ENCODE measurements around the gene SYPL1.
"Not testable (repeated sequence)": the region's sequence is repeated elsewhere in the genome, so short reads cannot be mapped to it uniquely, and the experiment has no call there.

The SYPL1 gene

DNA sequence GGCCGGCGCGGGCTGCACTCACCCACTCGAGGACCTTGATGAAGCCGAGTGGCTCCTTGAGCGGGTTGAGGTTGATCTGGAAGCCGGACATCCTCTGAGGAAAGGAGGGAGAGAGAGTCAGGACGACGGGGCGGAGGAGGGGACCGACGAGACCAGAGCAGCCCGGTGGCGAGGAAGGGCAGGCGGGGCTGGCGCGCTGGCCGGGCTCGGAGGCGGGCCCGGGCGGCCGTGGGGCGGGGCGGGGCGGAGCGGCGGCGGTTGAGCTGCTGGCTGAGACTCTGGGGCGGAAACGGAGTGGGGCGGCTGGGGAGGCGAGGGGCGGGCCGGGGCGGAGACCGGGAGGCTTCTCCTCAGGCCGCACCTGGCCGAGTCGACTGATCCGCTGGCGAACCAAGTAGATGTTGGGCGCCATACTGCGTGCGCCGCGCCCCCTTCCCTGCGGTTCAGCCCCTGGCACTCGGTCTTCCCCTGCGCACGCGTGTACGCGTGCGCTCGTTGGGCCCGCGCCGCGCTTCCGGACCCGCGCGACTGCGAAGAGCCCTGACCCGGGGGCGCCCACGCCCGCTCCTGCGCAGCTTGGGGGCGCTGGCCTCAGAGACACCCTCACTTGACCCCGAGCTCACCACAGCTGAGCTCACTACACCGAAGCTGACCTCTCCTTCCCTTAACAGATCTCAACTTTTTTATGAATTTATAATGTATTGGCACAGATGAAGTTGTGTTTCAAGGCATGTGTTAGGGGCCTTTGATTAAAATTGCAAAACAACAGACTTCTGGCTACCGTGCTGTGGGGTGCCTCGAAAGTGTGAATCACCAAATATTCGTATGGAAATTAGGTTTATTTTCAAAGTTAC is at the start of gene SYPL1:
Gene SYPL1 (minus strand): TSS at position 195 of the 854 bp plus-strand sequence. CDS start 104 bp downstream, at position 91.
- in situ Hi-C loops (cut with MboI; ENCODE audit: low sequenced_read_pairs) = no loop called here

DNA sequence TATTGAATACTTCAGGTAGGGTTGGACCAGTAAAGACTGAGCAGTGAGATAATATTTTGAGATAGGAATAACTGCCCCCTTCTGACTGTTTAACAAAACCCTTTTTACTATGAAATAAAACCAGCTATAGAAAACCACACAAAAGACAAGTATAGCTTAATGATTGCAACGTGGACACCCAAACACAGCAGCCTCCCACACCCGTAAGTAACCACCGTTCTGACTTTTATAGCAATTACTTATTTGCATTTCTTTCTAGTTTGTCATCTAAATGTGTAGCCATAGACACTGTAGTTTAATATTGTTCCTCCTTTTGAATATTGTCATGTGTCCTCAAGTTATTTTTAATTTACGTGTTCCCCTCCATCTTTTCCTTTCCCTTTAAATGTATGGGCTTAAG is 42.9 kb upstream of the SYPL1 start:
- in situ Hi-C loops (cut with MboI; ENCODE audit: low sequenced_read_pairs) = no loop called here

DNA sequence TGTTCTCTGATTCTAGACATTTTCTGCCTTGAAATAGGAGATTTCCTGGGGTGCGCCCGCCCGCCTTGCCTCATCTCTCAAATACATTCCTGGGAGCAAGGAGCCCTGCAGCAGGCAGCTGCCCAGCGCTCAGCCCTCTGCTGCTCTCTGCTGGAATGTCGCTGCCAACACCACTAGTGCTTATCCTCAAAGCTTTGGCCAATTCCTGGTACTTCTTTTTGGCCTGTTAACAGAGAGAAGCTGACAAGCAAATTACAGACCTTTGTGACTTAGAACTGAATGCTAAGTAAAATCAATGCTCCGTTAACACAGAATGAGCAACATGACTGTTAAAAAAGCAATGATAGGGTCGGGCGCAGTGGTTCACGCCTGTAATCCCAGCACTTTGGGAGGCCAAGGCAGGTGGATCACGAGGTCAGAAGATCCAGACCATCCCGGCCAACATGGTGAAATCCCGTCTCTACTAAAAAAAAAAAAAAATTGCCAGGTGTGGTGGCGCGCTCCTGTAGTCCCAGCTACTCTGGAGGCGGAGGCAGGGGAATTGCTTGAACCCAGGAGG is 41.9 kb upstream of the SYPL1 start:
- in situ Hi-C loops (cut with MboI; ENCODE audit: low sequenced_read_pairs) = no loop called here

DNA sequence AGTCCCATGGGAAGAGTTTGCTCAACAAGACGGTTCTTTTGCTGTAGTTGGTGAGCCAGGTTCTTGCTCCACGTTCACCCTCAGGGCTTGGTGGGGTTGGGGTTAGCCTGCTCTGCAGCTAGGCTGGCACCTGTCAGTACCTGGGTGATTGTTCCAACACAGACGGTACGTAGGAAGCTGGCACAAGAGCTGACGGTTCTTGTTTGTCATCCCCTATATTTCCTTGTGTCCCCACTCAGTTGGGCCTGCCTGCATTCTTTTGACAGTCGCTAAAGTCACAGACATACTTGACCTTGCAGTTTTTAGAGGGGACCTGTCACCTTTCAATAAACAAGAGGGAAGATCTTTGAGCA is 40.2 kb upstream of the SYPL1 start:
- in situ Hi-C loops (cut with MboI; ENCODE audit: low sequenced_read_pairs) = no loop called here

DNA sequence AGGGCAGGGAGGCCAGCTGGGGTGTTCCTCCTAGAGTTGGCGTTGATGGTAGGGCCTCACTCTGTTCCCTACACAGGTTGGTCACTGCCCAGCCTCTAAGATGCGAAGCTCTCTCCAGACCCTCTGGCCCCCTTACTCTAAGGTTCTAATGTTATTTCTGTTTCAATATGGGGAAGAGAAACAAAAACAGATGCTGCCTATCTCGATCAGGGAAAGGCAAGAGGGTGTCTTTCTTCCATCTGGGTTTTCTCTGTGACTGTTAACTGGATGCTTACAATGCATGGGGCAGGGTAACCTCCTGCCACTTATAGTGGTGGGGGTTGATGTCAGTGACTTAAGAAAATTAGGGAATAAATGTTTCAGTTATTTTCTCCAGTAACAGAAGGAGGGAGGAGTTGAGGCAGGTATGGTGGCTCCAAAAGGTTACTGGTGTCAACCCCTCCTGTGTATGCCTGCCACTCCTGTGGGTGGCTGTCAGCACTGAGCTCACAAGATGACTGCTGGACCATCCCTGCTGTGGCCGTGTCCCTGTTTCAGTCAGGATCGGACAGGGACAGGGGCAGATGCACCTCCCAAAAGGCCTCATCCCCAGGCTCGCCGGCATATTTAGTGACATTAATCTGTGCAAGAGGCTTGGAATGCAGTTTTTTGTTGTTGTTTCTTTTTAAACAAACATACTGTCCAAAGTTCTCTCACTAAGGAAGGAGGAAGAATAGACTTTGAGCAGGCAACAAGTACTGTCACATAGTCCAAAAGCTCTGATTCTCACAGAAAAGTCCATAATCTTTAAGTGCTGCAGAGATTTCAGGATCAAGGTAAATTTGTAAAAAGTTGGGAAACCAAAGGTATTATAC is 39.6 kb upstream of the SYPL1 start:
- in situ Hi-C loops (cut with MboI; ENCODE audit: low sequenced_read_pairs) = no loop called here

DNA sequence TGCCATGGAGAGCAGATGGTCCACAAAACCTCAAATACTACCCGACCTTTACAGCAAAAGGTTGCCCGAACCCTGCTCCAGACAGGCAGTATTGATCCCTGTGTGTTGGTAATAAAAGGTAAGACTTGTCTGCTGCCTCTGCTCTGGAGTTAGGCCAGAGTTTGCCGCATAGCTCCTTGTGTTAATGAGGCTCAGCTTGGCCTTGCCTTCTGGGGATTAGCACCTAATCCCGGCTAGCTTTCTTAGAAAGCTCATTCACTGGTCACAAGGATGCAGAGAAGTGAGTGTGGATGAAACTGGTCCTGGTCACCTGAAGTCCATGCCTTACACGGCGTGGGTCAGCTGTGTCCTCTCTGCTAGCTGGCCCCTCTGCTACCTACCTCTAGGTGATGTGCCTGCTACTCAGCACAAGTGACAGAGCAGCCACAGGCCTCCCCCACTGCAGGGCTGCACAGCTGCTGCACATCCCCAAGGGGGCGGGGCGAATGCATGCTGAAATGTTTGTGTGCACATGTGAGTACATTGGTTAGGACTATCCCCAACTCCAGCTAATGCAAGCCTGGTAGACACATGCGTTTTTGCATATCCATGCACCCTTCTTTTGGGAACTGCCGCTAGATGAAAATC is 31.7 kb upstream of the SYPL1 start:
- in situ Hi-C loops (cut with MboI; ENCODE audit: low sequenced_read_pairs) = no loop called here

DNA sequence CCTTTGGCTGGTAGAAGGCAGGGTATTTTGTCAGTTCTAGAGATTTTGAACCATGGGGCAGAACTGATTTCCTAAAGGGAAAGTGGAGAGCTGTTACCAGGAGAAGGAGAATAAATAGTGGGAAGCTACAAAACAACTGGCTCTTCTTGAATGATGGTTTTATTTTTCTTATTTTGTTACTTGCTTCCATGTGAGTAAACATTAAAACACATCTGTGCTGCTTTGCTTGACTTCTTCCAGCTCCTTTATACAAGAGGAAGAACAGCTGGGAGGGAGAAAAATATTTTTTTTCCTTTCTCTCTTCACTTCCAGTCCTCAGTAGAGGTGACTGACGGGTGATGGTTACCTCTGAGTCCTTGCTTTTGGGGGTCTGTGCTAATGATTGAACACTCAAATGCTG is 30.0 kb upstream of the SYPL1 start:
- in situ Hi-C loops (cut with MboI; ENCODE audit: low sequenced_read_pairs) = no loop called here

DNA sequence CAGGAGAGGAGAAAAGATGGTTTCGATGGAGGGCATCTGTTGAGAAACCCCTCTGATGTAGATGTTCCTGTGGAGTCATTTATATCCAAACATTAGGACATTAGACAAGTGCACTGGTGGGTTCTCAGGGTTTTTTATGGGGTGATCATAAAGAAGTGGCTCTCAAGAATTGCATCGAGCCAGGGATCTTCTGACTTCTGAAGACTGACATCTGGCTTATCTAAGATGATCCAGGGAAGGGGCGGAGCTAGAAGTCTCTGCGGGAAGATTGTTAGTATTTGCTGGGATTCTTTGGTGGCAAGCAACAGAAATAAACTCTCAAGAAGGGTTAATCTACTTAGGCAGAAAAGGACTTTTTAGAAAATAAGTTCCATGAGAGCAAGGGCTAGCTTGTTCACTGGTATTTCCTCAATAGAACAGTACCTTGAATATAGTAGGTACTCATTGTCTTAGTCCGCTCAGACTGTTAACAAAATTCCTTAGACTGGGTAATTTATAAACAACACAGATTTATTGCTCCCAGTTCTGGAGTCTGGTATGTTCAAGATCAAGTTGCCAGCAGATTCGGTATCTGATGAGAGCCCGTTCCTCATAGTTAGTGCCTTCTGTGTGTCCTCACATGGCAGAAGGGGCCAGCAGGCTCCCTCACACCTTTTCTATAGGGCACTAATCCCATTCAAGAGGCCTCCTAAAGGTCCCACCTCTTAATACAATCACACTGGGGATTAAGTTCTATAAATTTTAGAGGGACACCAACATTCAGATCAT is 28.5 kb upstream of the SYPL1 start:
- in situ Hi-C loops (cut with MboI; ENCODE audit: low sequenced_read_pairs) = no loop called here

DNA sequence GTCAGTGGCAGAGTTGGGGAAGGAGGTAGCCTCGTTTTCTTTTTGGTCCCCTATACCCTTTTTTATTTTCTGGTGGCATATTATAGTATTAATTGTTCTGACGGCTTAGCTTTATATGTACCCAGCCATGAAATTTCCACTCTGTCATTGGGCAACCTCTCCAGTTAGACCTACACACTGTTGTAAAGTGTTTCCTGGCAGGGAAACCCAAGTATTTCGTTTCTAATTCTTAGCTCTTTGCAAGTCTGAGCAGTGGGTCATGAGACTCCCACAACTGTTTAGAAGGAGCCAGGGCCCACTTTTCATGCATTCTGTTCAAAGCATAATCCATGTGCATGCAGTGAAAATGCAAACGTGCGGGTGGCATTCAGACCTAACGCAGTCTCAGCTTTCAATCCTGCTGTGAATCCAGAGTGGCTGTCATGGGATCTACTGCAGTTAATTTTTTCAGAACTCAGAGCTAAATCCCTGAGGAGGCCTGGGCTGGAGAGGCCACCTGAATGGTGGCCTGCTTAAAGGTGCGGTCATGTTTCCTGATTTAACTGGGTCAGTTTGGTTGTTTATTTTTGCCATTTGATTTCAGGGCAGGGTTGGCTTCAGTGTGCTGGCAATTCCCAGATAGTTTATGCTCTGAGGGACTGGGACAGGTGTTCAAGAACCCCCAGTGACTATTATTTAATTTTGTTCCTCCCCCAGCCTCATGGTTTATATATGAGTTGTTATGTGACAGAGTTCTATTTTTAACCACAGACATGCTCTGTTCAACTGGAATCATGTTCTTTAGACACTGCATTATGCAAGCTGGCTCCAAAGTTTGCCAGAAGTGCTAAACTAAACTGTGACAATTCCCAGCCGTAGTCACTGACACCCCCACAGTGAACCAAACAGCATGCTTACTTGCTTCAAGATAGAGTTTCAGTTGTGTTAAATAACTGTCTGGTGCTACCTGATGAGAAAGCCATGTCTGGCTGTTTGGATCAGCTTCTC is 27.4 kb upstream of the SYPL1 start:
- in situ Hi-C loops (cut with MboI; ENCODE audit: low sequenced_read_pairs) = no loop called here

DNA sequence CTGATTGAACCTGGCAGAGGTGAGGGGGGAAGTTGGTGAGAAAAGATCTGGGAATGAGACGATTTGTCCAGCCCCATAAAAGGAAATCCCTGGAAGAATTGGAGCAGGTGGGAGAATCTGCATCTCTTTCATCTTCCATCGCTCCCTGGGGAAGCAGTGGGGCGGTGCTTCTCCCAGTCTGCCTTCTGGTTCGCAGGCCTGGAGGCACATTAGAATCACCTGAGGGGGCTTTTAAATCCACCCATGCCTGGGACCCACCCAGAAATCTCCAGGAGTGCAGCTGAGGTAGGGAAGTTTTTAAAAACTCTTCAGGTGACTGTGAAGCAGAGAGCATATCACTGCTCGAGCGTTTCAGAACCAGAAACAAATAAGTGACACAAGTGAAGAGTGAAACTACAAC is 26.7 kb upstream of the SYPL1 start:
- in situ Hi-C loops (cut with MboI; ENCODE audit: low sequenced_read_pairs) = no loop called here

DNA sequence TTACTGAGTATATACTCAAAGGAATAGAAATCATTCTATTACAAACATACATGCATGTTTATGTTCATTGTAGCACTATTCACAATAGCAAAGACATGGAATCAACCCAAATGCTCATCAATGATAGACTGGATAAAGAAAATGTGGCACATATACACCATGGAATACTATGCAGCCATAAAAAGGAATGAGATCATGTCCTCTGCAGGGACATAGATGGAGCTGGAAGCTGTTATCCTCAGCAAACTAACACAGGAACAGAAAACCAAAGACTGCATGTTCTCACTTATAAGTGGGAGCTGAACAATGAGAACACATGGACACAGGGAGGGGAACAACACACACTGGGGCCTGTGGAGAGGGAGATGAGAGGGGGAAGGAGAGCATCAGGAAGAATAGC is 26.1 kb upstream of the SYPL1 start:
- in situ Hi-C loops (cut with MboI; ENCODE audit: low sequenced_read_pairs) = not testable (repeated sequence)

DNA sequence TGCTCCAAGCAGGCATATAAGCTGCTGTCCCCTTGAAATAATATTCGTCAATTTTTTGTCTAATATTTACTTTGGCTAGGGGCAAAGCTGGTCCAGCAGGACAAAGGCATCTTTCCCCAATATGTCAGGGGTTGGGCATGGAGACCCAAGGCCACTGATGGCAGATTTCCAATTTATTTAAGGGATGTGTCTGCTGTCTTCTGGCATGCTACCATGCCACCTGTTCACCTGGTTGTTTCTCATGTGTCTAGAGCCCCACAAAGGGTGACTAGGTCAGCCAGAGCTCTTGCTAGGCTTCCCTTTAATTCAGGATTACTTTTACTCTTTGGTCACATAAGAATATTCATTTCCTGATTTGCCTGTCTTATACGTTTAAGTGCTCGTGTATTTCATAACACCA is 22.1 kb upstream of the SYPL1 start:
- in situ Hi-C loops (cut with MboI; ENCODE audit: low sequenced_read_pairs) = no loop called here

DNA sequence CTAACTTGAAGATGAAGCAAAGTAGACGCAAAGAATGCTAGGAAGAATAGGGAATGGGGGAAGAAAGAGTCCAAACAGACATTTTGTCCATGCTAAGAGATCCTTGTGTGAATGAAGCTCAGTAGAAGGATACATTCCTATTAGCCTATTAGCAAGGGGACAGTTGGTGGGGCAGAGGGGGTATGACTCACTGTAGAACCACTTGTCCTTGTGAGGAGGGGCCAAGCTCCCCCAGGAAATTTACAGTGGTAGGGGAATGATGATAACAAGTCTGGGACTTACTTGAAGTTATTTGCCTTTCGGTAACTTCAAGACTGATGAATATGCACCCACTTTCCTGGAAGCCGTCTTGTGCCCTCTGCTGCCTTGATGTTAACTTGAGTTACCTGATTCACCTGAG is 17.2 kb upstream of the SYPL1 start:
- in situ Hi-C loops (cut with MboI; ENCODE audit: low sequenced_read_pairs) = no loop called here

DNA sequence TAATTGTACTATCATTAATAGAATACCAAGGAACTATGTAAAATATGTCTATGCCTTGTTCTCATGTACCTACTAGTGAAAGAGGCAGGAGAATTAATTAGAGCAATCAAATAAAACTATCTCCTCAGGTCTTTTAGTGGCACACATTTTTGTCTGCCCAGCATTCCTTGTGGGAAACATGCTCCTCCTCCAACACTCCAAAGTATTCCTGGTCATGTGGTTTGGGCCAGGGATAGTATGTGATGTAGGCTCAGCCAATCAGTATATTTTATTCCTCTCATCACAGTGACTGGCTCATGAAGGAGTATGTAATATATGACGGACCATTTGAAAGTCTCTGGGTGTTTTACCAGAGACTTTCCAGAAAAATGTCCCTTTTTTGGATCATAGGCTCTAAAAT is 16.7 kb upstream of the SYPL1 start:
- in situ Hi-C loops (cut with MboI; ENCODE audit: low sequenced_read_pairs) = no loop called here

DNA sequence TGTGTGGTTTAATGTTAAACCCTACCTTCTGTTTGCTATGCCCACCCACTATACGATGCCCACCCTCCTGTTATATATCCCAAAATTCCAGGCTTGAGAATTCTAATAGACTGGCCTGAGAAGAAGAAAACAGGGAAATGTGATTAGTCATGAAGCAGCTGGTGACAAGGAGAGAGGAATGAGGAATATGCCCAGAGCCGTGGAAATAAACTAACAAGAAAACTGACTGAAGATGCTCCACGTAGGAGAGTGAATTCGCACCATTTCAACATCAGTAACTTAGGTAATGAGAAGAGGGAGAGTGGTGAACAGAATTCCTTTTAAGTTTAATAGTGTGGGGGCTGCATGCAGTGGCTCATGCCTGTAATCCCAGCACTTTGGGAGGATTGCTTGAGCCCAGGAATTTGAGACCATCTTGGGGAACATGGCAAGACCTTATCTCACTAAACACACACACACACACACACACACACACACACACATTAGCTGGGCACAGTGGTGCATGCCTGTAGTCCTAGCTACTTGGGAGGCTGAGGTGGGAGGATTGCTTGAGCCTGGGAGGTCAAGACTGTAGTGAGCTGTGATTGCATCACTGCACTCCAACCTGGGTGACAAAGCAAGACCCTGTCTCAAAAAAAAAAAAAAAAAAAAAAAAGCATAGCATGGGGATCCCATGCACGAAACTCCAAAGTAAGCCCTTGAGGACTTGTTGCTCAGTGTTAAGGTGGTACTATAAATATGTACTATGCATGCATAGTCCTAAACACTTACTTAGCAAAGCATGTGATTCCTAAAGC is 16.1 kb upstream of the SYPL1 start:
- in situ Hi-C loops (cut with MboI; ENCODE audit: low sequenced_read_pairs) = no loop called here

DNA sequence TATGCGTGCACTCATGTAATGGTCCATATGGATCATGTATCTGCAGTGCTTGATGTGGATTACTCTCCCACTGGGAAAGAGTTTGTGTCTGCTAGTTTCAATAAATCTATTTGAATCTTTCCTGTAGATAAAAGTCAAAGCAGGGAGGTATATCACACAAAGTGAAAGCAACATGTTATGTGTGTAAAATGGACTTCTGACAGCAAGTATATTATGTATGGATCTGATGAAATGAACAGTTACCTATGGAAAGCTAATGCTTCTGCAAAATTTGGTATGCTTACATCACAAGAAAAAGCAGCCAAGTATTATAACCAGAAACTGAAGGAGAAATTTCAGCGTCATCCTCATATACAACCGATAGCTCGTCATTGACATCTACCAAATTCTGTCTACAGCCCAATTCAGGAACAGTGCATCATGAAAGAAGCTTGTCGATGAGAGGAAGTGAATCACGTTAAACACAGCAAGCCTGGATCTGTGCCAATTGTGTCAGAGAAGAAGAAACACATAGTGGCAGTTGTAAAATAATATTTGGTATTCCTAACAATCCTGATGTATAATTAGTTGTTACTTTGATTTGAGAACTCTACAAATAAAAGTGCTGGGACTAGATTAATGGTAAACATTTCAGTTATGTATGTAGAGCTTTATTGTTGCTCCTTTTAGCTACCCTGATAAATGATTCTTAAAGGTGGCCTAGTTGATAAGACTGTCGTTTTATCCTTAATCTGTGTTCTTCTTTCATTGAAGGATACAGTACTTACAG is 14.2 kb upstream of the SYPL1 start:
- in situ Hi-C loops (cut with MboI; ENCODE audit: low sequenced_read_pairs) = no loop called here

DNA sequence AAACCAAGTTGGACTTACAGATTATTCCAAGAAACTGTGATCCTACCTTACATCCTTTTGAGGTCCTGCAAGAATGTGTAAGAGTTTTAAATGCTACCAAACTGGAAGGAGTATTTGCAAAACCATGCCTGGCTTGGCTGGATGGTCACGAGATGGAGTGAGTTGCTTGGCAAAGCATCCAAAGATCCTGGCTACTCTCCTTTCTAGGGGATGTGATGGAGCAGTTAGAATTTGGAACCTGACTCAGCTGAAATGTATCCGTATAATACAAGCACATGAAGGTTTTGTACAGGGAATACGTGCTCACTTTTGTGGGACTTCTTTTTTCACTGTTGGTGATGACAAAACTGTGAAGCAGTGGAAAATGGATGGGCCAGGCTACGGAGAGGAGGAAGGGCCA is 13.3 kb upstream of the SYPL1 start:
- in situ Hi-C loops (cut with MboI; ENCODE audit: low sequenced_read_pairs) = no loop called here

DNA sequence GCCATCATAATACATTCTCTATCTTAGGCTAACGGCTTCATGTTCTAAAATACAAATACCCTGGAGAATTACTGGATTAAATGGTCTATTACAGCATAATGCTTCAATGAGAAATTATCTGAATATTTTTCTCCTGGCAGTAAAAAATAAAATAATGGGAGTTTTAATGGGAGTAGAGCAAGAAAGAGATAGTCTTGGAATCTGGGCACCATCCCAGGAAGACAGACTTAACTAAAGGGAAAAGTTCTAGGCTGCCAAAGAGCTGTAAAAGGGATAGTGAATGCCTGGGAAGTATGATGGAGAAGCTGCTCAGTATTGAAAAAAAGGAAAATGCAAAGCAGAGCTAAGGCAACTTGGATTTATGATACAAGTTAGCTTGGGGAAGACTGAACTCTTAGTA is 12.1 kb upstream of the SYPL1 start:
- in situ Hi-C loops (cut with MboI; ENCODE audit: low sequenced_read_pairs) = no loop called here

All from hTERT RPE-1 (cell line).